Activated T-cell treated with anti-CD3 and anti-CD28 coated beads, Interleukin-2, amount 50 U/mL, for 24 hours (primary cell): ENCODE measurements around the gene TMEM209.
A peak's percentile ranks its signal among the peaks of the same experiment; 100 is the strongest.
"Not testable (repeated sequence)": the region's sequence is repeated elsewhere in the genome, so short reads cannot be mapped to it uniquely, and the experiment has no call there.

Experiments used
- DNase-seq: peaks from one replicate; pipeline ENCODE4 v3.0.0-alpha.2; 2020
- H3K27ac Mint-ChIP-seq: 2 replicates; pipeline ENCODE4 v1.8.0; 2020; ENCODE audit warnings: mild to moderate bottlenecking, mixed read lengths
- H3K27me3 Mint-ChIP-seq: 2 replicates; pipeline ENCODE4 v1.8.0; 2020; ENCODE audit warnings: mixed read lengths
- H3K36me3 Mint-ChIP-seq: 2 replicates; pipeline ENCODE4 v1.8.0; 2020; ENCODE audit warnings: low read depth, mixed read lengths
- H3K4me1 Mint-ChIP-seq: 2 replicates; pipeline ENCODE4 v1.8.0; 2020; ENCODE audit warnings: low read depth, mixed read lengths
- H3K4me3 Mint-ChIP-seq: 2 replicates; pipeline ENCODE4 v1.8.0; 2020; ENCODE audit warnings: mild to moderate bottlenecking, moderate library complexity, mixed read lengths
- H3K9me3 Mint-ChIP-seq: 2 replicates; pipeline ENCODE4 v1.8.0; 2020; ENCODE audit warnings: mixed read lengths

Gene TMEM209

DNA sequence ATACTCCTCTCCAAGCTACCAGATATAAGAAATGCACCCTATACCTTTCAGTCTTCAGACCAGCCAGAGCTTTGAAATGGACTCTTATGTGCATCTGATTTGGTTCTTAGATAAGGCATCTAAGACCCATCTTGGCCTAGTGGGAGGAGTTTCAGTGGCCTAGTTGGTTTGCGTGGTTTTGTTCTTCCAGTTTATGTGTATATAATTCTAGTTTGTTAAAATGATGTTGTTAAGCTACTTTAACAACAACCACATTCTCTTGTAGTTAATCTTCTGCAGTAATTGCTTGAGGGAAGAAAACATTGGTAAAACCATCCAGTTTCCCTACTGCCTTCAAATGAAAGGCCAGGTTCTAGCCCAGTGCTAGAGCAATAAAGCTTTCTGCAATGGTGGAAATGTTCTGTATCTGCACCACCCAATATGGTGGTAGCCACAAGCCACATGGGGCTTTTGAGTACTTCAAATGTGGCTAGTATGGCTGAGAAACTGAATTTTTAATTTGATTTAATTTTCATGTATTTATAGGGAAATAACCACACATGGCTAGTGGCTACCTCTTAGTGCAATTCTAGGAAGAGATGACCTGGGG, 68.5 kb downstream of the TMEM209 start:
- no peaks in the 10 kb centered on the region for H3K27me3 Mint-ChIP-seq
- peaks cover 26% of the 10 kb centered on the region for H3K4me1 Mint-ChIP-seq
- no peaks in the 10 kb centered on the region for H3K9me3 Mint-ChIP-seq
- no peak for DNase-seq
- H3K4me3 Mint-ChIP-seq: no peak overlapping the region
- no peak overlapping the region for H3K27ac Mint-ChIP-seq
- peaks cover 53% of the 10 kb centered on the region for H3K36me3 Mint-ChIP-seq

- peak overlapping the region; percentile 41 for H3K27ac Mint-ChIP-seq
- no peak for DNase-seq
- peaks cover 62% of the 10 kb centered on the region for H3K36me3 Mint-ChIP-seq
- peaks cover 20% of the 10 kb centered on the region for H3K4me1 Mint-ChIP-seq
- H3K4me3 Mint-ChIP-seq: no peak overlapping the region
- no peaks in the 10 kb centered on the region for H3K27me3 Mint-ChIP-seq
- no peaks in the 10 kb centered on the region for H3K9me3 Mint-ChIP-seq
Observed at GRCh38 chr7:130135208-130136205, 69.7 kb downstream of the TMEM209 start.

DNA sequence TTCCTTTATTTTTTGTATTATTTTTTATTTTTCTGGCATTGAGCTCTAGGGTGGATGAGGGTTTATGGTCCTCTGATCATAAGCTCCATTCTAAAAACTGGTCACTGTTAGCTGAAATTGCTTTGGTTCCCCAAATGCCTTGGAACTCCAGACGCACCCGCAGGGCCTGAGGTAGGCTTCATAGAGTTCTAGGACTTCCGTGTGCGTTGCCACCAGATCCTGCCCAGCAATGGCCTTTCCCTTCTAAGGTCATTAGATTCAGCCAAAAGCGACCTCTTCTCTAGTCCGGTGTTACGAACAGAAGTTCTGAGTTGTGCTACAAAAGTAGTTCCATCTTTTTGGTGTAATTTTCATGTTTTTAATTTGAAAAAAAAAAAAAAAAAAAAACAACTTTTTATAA, 70.5 kb downstream of the TMEM209 start:
- DNase-seq: no peak
- peaks cover 67% of the 10 kb centered on the region for H3K36me3 Mint-ChIP-seq
- H3K9me3 Mint-ChIP-seq: no peaks in the 10 kb centered on the region
- no peaks in the 10 kb centered on the region for H3K27me3 Mint-ChIP-seq
- peaks cover 15% of the 10 kb centered on the region for H3K4me1 Mint-ChIP-seq
- no peak overlapping the region for H3K27ac Mint-ChIP-seq
- H3K4me3 Mint-ChIP-seq: no peak overlapping the region

- DNase-seq: no peak
- peaks cover 15% of the 10 kb centered on the region for H3K4me1 Mint-ChIP-seq
- H3K36me3 Mint-ChIP-seq: peaks cover 67% of the 10 kb centered on the region
- H3K27me3 Mint-ChIP-seq: no peaks in the 10 kb centered on the region
- no peaks in the 10 kb centered on the region for H3K9me3 Mint-ChIP-seq
- H3K27ac Mint-ChIP-seq: no peak overlapping the region
- H3K4me3 Mint-ChIP-seq: no peak overlapping the region
Observed at GRCh38 chr7:130134106-130134636, 71.0 kb downstream of the TMEM209 start.

DNA sequence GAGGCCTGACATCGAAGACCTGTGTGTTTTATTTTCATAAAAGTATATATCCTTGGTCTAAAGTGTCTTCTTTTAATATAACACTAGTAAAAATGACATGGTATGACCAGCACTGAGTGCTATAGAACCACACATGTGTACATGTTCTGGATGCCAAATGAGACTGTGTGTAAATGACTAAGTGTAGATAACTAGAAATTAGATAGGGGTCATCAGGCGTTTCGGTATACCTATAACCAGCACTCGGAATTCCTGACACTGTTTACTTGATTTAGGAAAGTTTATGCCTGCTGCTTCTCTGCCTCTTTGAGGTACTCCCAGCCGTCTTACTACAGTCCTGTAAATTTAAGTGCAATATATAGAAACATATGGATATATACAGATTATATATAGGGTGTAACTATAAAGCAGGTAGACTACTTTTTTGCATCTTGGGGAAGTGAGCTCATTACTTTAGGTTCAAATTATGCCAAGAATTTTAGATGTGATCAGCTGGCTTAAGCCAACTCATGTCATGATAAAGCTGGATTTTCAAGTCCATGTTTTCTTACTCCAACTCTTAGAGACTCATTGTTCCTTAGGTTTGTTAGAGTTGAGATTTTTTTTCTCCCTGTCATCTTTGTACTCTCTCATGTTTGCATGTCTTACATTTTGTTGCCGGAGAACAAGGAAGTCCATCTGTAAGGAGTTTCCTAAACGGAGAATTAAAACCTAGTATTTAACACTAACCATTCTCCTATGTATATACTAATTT, 72.0 kb downstream of the TMEM209 start:
- Mint-ChIP-seq H3K4me1 (peaks cover 15% of the 10 kb centered on the region), H3K27me3 (no peaks in the 10 kb centered on the region), H3K36me3 (peaks cover 71% of the 10 kb centered on the region), H3K9me3 (no peaks in the 10 kb centered on the region), H3K4me3 (no peak overlapping the region), H3K27ac (no peak overlapping the region)
- no peak for DNase-seq

DNA sequence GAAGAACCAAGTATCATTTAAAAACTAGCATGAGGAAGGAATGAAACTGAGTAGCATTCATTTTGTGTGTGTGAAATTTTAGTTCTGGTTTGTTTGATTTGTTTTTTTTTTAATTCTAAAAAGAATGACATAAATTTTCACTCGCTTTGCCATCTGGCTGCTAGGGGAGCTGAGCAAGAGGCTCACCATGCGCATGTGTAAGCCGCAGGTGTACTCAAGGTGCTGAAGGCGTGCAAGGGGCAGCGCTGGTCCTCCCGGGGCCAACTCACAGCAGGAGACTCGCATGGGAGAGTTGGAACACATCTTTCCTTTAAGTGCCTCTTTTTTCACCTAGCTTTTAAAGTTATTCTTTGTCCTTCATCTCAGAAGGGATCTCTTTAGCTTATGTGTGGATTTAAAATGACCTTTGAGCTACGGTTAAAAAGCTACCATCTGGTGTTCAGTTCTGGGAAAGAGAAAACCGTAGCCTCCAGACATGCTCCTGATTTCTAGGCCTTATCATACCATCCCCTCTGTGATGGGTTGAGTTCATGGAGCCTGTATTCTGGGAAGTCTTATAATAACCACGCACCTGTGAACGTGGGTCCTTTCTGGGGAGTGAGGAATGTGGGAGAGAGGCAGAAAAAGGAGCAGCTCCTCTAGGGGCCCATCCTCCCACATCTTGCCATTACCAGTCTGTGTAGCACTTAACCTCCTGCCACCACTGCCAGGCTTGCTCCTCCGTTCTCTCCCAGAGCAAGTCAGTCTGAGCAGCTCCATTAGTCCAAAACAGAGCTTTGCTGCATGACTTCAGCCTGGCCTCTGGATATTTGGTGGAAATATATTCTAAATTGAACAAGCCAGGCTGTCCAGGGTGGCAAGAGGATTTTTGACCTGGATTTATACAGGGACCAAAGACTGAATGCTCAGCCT, 73.0 kb downstream of the TMEM209 start:
- Mint-ChIP-seq H3K27me3 (no peaks in the 10 kb centered on the region), H3K4me3 (no peak overlapping the region), H3K27ac (no peak overlapping the region), H3K36me3 (peaks cover 77% of the 10 kb centered on the region), H3K9me3 (no peaks in the 10 kb centered on the region), H3K4me1 (peaks cover 15% of the 10 kb centered on the region)
- DNase-seq: no peak

DNA sequence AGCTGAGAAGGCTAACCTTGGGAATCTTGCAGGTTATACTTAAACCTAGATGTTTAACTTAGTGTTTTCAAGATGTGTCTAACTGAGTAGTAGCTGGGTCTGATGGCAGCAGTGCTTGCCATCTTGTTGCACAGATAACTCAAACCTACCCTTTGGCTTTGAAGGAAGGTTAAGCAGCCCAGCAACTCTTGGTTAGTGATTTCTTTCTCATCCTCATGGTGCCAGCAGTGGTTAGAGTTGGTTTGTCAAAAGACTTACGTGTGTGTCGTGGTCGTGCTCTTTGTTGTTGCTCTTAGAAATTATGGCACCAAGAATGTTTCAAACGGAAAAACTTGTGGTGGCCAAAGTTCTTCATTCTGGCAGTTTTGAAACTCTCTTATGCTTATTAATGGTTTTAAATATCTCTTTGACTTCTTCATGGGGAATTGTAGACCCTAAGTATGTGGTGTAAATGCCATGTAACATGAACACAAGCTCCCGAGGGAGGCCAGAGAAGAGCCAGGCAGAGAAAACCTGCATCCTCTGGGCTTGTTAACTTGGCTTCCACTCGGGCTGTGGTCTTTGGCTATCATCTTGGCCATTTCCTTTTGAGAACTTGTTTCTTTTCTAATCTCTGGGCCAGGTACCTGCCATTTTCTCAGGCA, 73.9 kb downstream of the TMEM209 start:
- Mint-ChIP-seq H3K27me3 (no peaks in the 10 kb centered on the region), H3K4me1 (peaks cover 10% of the 10 kb centered on the region), H3K36me3 (peaks cover 80% of the 10 kb centered on the region), H3K4me3 (no peak overlapping the region), H3K27ac (no peak overlapping the region), H3K9me3 (no peaks in the 10 kb centered on the region)
- DNase-seq: no peak

GRCh38 chr7:130129011-130129411, 76.2 kb downstream of the TMEM209 start:
- H3K27ac Mint-ChIP-seq: no peak overlapping the region
- H3K36me3 Mint-ChIP-seq: peaks cover 79% of the 10 kb centered on the region
- no peaks in the 10 kb centered on the region for H3K9me3 Mint-ChIP-seq
- no peak for DNase-seq
- H3K4me1 Mint-ChIP-seq: no peaks in the 10 kb centered on the region
- H3K27me3 Mint-ChIP-seq: no peaks in the 10 kb centered on the region
- no peak overlapping the region for H3K4me3 Mint-ChIP-seq

DNA sequence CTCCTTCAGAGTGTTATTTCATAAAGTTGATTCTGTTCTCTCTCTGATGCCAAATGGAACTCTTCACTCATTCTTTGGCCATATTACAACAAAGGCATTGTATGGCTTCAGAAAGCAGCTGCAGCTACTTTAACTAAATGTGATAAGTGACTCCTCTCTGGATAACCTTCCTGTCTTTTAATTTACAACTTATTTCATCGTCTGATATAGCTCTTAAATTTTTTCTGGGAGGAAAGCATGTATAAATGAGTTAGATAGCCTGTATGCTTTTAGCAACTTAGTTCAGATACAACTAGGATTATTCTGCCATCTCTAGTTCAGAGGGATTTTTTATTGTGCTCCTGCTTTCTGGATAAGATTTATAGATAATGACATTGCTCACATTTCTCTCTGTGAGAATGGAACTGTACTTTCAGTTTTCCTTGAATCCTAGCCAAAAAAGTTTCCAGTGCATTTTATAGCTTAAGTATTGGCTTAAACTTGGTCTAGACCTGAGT, 77.3 kb downstream of the TMEM209 start:
- Mint-ChIP-seq H3K36me3 (peaks cover 79% of the 10 kb centered on the region), H3K27me3 (no peaks in the 10 kb centered on the region), H3K9me3 (no peaks in the 10 kb centered on the region), H3K4me1 (no peaks in the 10 kb centered on the region), H3K4me3 (no peak overlapping the region), H3K27ac (no peak overlapping the region)
- DNase-seq: no peak

DNA sequence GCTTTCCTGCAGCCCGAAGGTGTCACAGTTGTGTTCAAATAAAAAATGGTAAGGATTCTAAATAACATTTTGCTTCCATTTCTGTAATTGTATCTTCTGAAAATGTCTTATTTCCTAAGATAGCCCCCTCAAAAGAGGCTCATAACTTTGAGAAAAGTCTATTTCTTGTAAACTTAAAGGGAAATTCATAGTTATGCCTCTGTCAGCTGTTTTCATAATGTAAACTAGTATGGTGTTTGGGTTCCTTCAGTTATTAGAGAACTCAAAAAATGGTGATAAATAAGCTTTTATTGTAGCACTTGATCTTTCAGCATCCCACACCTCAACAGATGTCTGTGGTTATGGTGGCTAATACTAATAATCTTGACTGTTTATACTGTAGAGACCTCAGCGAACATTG, 77.8 kb downstream of the TMEM209 start:
- peaks cover 83% of the 10 kb centered on the region for H3K36me3 Mint-ChIP-seq
- DNase-seq: no peak
- no peaks in the 10 kb centered on the region for H3K9me3 Mint-ChIP-seq
- H3K27ac Mint-ChIP-seq: no peak overlapping the region
- H3K4me1 Mint-ChIP-seq: no peaks in the 10 kb centered on the region
- H3K27me3 Mint-ChIP-seq: no peaks in the 10 kb centered on the region
- H3K4me3 Mint-ChIP-seq: no peak overlapping the region

GRCh38 chr7:130126840-130127239, 78.4 kb downstream of the TMEM209 start:
- not testable (repeated sequence) for H3K27ac Mint-ChIP-seq, H3K4me1 Mint-ChIP-seq, H3K4me3 Mint-ChIP-seq, H3K9me3 Mint-ChIP-seq, DNase-seq, H3K27me3 Mint-ChIP-seq
- peaks cover 85% of the 10 kb centered on the region for H3K36me3 Mint-ChIP-seq

DNA sequence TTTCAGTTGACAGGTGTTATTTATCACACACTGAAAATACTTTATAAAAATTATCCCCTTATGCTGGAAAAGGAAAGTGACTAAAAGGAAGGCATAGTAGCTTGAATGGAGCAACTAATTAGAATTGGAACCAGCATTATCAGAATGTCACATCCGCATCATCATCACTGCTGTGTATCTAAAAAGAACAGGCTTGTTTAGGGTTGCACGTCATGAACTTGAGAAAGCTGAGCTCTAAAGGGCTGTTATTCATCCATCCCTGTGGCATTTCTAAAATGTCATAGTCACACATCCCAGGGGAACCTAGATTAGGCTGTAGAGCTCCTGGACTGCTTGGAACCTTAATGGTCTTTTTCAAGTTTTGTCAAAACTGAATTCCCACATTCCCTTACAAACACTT, 80.5 kb downstream of the TMEM209 start:
- H3K36me3 Mint-ChIP-seq: peaks cover 87% of the 10 kb centered on the region
- H3K9me3 Mint-ChIP-seq: no peaks in the 10 kb centered on the region
- H3K27ac Mint-ChIP-seq: no peak overlapping the region
- no peaks in the 10 kb centered on the region for H3K4me1 Mint-ChIP-seq
- DNase-seq: no peak
- H3K4me3 Mint-ChIP-seq: no peak overlapping the region
- H3K27me3 Mint-ChIP-seq: no peaks in the 10 kb centered on the region

DNA sequence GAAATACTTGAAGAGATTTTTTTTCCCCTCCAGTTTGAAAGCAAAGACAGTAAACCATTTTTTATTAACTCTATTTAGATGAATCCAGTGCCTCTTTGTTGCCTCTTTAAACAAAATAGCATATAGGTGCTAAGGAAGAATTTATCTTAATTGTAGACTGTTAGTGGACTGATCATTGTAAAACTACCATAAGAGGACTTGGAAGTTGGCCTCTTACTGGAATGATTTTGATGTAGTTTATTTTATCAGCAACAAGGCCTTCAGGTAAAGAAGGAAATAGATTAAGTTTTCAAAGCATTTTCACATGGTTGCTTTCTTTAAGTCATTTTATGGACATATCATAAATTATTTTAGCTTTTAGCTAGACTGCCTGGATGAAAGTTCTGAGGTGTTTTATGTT, 81.7 kb downstream of the TMEM209 start:
- Mint-ChIP-seq H3K4me1 (peaks cover 2% of the 10 kb centered on the region), H3K27ac (no peak overlapping the region), H3K27me3 (no peaks in the 10 kb centered on the region), H3K9me3 (no peaks in the 10 kb centered on the region), H3K4me3 (no peak overlapping the region), H3K36me3 (peaks cover 82% of the 10 kb centered on the region)
- no peak for DNase-seq
